Heart right ventricle (tissue), 16 donors: Measurements from ENCODE around the gene LPP. TPM values are rescaled to one million over a fixed set of nuclear protein-coding genes. Genes with fewer than 3 reads are reported as not detected.

ENCODE experiments used
- ATAC-seq, 8 donors: fragments of 200-7000 bp; cut with Tn5 transposase; one replicate each; pipeline ENCODE4 v1.9.1; 2020; ENCODE audit warnings: mild to moderate bottlenecking in 8 of 8, moderate library complexity in 8 of 8, moderate number of reproducible peaks in 1 of 8
- DNase-seq, 2 donors: peaks; one replicate each; pipeline ENCODE4 v3.0.0-alpha.2; 2020
- H3K27ac ChIP-seq, 10 donors: fragments of 200-600 bp; sonication (generic) in 2 of 10; one replicate each; pipeline versions ENCODE4 v1.5.0 to v1.8.0; 2020 to 2022; ENCODE audit warnings: mild to moderate bottlenecking in 3 of 10
- H3K27me3 ChIP-seq, 7 donors: fragments of 200-600 bp; one replicate each; pipeline ENCODE4 v1.8.0; 2021 to 2022; ENCODE audit warnings: mild to moderate bottlenecking in 2 of 7
- H3K36me3 ChIP-seq, 9 donors: fragments of 200-600 bp; sonication (generic) in 1 of 9; one replicate each; pipeline versions ENCODE4 v1.5.0 to v1.8.0; 2020 to 2022; ENCODE audit warnings: mild to moderate bottlenecking in 2 of 9
- H3K4me1 ChIP-seq, 9 donors: fragments of 200-600 bp; sonication (generic) in 1 of 9; one replicate each; pipeline versions ENCODE4 v1.5.0 to v1.8.0; 2020 to 2022; ENCODE audit warnings: mild to moderate bottlenecking in 4 of 9
- H3K4me3 ChIP-seq, 10 donors: fragments of 200-600 bp; sonication (generic) in 2 of 10; one replicate each; pipeline versions ENCODE4 v1.5.0 to v1.8.0; 2020 to 2022; ENCODE audit warnings: mild to moderate bottlenecking in 7 of 10, moderate library complexity in 2 of 10
- H3K9me3 ChIP-seq, 11 donors: fragments of 200-600 bp in 10 of 11; sonication (generic) in 2 of 11; one replicate each; pipeline versions ENCODE4 v1.5.0 to v1.8.0; 2013 to 2022; ENCODE audit warnings: mild to moderate bottlenecking in 2 of 11, control low read depth in 1 of 11, moderate library complexity in 1 of 11
- CTCF ChIP-seq, 9 donors: fragments of 200-600 bp; sonication (generic) in 2 of 9; IDR thresholded peaks; one replicate each; pipeline versions ENCODE4 v1.5.0 to v1.8.0; 2021 to 2022; ENCODE audit warnings: antibody characterized with exemption in 9 of 9, mild to moderate bottlenecking in 5 of 9, moderate library complexity in 1 of 9
- WGBS, 2 donors: extraction: QIAGEN DNeasy Blood & Tissue Kit; methylation state at CpG; one replicate each; pipeline ENCODE4 v1.1.7; 2013; ENCODE audit warnings: inconsistent platforms in 1 of 2; 5-methylcytosine and 5-hydroxymethylcytosine counted together
- intact Hi-C, 10 donors: fragments of 100-400 bp; cut with DNase I; formaldehyde crosslinking; loops; one replicate each; pipeline versions ENCODE4 v1.11.1 to v1.14.2; 2022
- polyA plus RNA-seq, 2 donors: library from polyadenylated mRNA; stranded (reverse); fragments of 200-250 nt; gene quantifications; one replicate each; pipeline ENCODE4 v1.2.3, GENCODE V29; 2013
- total RNA-seq, 10 donors: library from RNA; stranded (reverse); fragmentation: NEBNext Ultra II Directional in 3 of 10; extraction: Animal tissue kit (Norgen Biotek cat#: 25700) in 3 of 10; gene quantifications; one replicate each; pipeline versions ENCODE4 v1.2.1 to v1.2.4, GENCODE V29; 2021 to 2023
- donor health status: Arrhythmogenic right ventricular cardiomyopathy.
- donor health status: ischemic (EF 13 %, LVEDD 7.1; RV severe dilation, severe dysfunction).
- donor health status: healthy with polysubstance abuse.
- donor health status: DM: no; HTN: yes; CAD: no.
- donor health status: DM: no; HTN: no; CAD: no.
- donor health status: ischemic (EF 25% LVEDD 6.9; RV normal size, moderate dysfunction).
- donor health status: ischemic (EF 25% LVEDD 5.7; RV mildly dilated, moderate dysfunction).
- donor health status: healthy.
- donor health status: DM: yes; HTN: yes; CAD: no.
- donor health status: Ischemic cardiomyopathy.
- donor health status: ischemic (EF 35%, LVEDD 5.7; RV mildly dilated, moderate dysfunction).
- donor health status: nonischemic (EF 11% LVEDD 7.7; RV severe dilation, severe dysfunction).
- donor health status: DM: yes; HTN: yes; CAD: no.
- donor health status: PGD.
- donor health status: ischemic (EF 29% LVEDD 5.4; RV normal size, mild dysfunction).
- donor health status: nonischemic (EF 23%, LVEDD 6.1; RV moderate dilation, normal function).

The LPP gene
- total and polyA plus RNA-seq, 12 donors, result 8.5 to 188 (median 140) TPM

- H3K4me1 ChIP-seq, result peaks cover 8 to 69% (median 45%) of the 10 kb centered on the region in 9 donors
- no peaks in the 10 kb centered on the region for H3K9me3 ChIP-seq
- H3K4me3 ChIP-seq, result no peak overlapping the region
- H3K27ac ChIP-seq, result peak overlapping the region in 6 of 10 donors; percentile 5 to 64 (median 36)
- DNase-seq, result no peak
- ATAC-seq, result no peak
- H3K27me3 ChIP-seq, result no peaks in the 10 kb centered on the region
- no peak for TF ChIP-seq CTCF (IDR thresholded peaks at IDR 0.05)
- 72 to 75% methylated on average over 7 of the region's 7 CpGs for WGBS, 2 donors
- intact Hi-C loops, result loop anchor here in 3 of 10 donors (10.0 kb wide), 3 partner anchors 225 to 675 kb away; partner anchors contain the start of gene BCL6 (in 1 of the 3)
- peaks cover 0 to 7% (median 0%) of the 10 kb centered on the region in 9 donors for H3K36me3 ChIP-seq
Measured at GRCh38 chr3:188279502-188280335, 125.8 kb downstream of the LPP start.

- DNase-seq (no peak), ATAC-seq (no peak)
- H3K4me1 ChIP-seq, result peaks cover 8 to 74% (median 47%) of the 10 kb centered on the region in 9 donors
- WGBS, 2 donors, result 95% methylated on average over 5 of the region's 5 CpGs
- H3K36me3 ChIP-seq, result peaks cover 0 to 7% (median 0%) of the 10 kb centered on the region in 9 donors
- no peak for TF ChIP-seq CTCF (IDR thresholded peaks at IDR 0.05)
- peak overlapping the region in 1 of 10 donors; percentile 12 for H3K27ac ChIP-seq
- intact Hi-C loops, result loop anchor here in 1 of 10 donors (10.0 kb wide), 1 partner anchor 674 kb away; no protein-coding TSS in a partner anchor
- H3K27me3 ChIP-seq, result no peaks in the 10 kb centered on the region
- H3K4me3 ChIP-seq, result no peak overlapping the region
- H3K9me3 ChIP-seq, result no peaks in the 10 kb centered on the region
Measured at GRCh38 chr3:188280627-188281026, 126.7 kb downstream of the LPP start.

- Histone ChIP-seq H3K4me3 (no peak overlapping the region), H3K4me1 (peaks cover 15 to 89% (median 67%) of the 10 kb centered on the region in 9 donors), H3K27ac (peak overlapping the region in 8 of 10 donors; percentile 17 to 64 (median 44)), H3K27me3 (no peaks in the 10 kb centered on the region), H3K9me3 (no peaks in the 10 kb centered on the region), H3K36me3 (no peaks in the 10 kb centered on the region)
- ATAC-seq (no peak), DNase-seq (no peak)
- no peak for TF ChIP-seq CTCF (IDR thresholded peaks at IDR 0.05)
- intact Hi-C loops, result loop anchor here in 1 of 10 donors (10.0 kb wide), 1 partner anchor 672 kb away; no protein-coding TSS in a partner anchor
Measured at GRCh38 chr3:188282871-188283270, 128.9 kb downstream of the LPP start.

- H3K4me1 ChIP-seq, result peaks cover 15 to 89% (median 71%) of the 10 kb centered on the region in 9 donors
- no peak for ATAC-seq
Measured at GRCh38 chr3:188283347-188283746, 129.4 kb downstream of the LPP start.

More at GRCh38 chr3:188283347-188283746, 129.4 kb downstream of the LPP start:
- intact Hi-C loops, result loop anchor here in 1 of 10 donors (10.0 kb wide), 1 partner anchor 671 kb away; no protein-coding TSS in a partner anchor
- H3K9me3 ChIP-seq, result no peaks in the 10 kb centered on the region
- WGBS, 2 donors, result 57 to 61% methylated on average over 4 of the region's 4 CpGs
- peak overlapping the region in 7 of 10 donors; percentile 17 to 68 (median 63) for H3K27ac ChIP-seq
- H3K27me3 ChIP-seq, result no peaks in the 10 kb centered on the region
- H3K36me3 ChIP-seq, result no peaks in the 10 kb centered on the region
- DNase-seq, result no peak
- no peak for TF ChIP-seq CTCF (IDR thresholded peaks at IDR 0.05)
- no peak overlapping the region for H3K4me3 ChIP-seq
